GM23338 (cell line): ENCODE measurements around the gene CPE. TPM values are rescaled to one million over a fixed set of nuclear protein-coding genes. Genes with fewer than 3 reads are reported as not detected.

ENCODE experiments used
- ATAC-seq: fragments of 200-7000 bp; cut with Tn5 transposase; 3 replicates; pipeline ENCODE4 v1.9.1; 2020
- DNase-seq: peaks from one replicate; pipeline ENCODE4 v3.0.0-alpha.2; 2015; ENCODE audit warnings: low spot score
- H2AFZ ChIP-seq: fragments of 200-600 bp; sonication (generic); 2 replicates; pipeline ENCODE4 v1.8.0; 2016; ENCODE audit warnings: antibody characterized with exemption, mild to moderate bottlenecking, moderate library complexity
- H3F3A ChIP-seq: fragments of 200-600 bp; sonication (generic); replicated peaks from 2 replicates; pipeline ENCODE4 v1.8.0; 2017; ENCODE audit warnings: antibody characterized with exemption, mixed run types, low read depth
- H3K27ac ChIP-seq: fragments of 200-600 bp; sonication (generic); 2 replicates; pipeline ENCODE4 v1.6.1; 2016; ENCODE audit warnings: low read depth
- H3K27me3 ChIP-seq: fragments of 200-600 bp; sonication (generic); 2 replicates; pipeline ENCODE4 v1.8.0; 2016; ENCODE audit warnings: mild to moderate bottlenecking, mixed run types, moderate library complexity; ENCODE audit not compliant: insufficient read depth
- H3K36me3 ChIP-seq: fragments of 200-600 bp; sonication (generic); 2 replicates; pipeline ENCODE4 v1.8.0; 2016; ENCODE audit warnings: mild to moderate bottlenecking; ENCODE audit not compliant: insufficient read depth
- H3K4me1 ChIP-seq: fragments of 200-600 bp; sonication (generic); 2 replicates; pipeline ENCODE4 v1.8.0; 2016; ENCODE audit warnings: mild to moderate bottlenecking, moderate library complexity; ENCODE audit not compliant: insufficient read depth
- H3K4me2 ChIP-seq: fragments of 200-600 bp; sonication (generic); 2 replicates; pipeline ENCODE4 v1.7.1; 2017; ENCODE audit warnings: mixed run types
- H3K4me3 ChIP-seq: fragments of 200-600 bp; sonication (generic); 2 replicates; pipeline ENCODE4 v1.6.1; 2016; ENCODE audit warnings: mixed run types
- H3K79me2 ChIP-seq: fragments of 200-600 bp; sonication (generic); replicated peaks from 2 replicates; pipeline ENCODE4 v1.8.0; 2017; ENCODE audit warnings: mild to moderate bottlenecking; ENCODE audit not compliant: insufficient read depth
- H3K9me2 ChIP-seq: fragments of 200-600 bp; sonication (generic); 2 replicates; pipeline ENCODE4 v1.8.0; 2017; ENCODE audit not compliant: insufficient read depth
- H4K20me1 ChIP-seq: fragments of 200-600 bp; sonication (generic); replicated peaks from 2 replicates; pipeline ENCODE4 v1.8.0; 2017; ENCODE audit warnings: mild to moderate bottlenecking; ENCODE audit not compliant: insufficient read depth
- H3K27ac Mint-ChIP-seq: 2 replicates; pipeline ENCODE4 v1.8.0; 2020; ENCODE audit warnings: inconsistent platforms, mild to moderate bottlenecking, moderate library complexity, mixed read lengths
- H3K27me3 Mint-ChIP-seq: 3 replicates; pipeline ENCODE4 v1.8.0; 2022; ENCODE audit warnings: low read depth, mild to moderate bottlenecking, moderate library complexity, mixed read lengths, inconsistent platforms; ENCODE audit not compliant: insufficient read depth, poor library complexity
- H3K36me3 Mint-ChIP-seq: 3 replicates; pipeline ENCODE4 v1.8.0; 2021; ENCODE audit warnings: low read depth, mild to moderate bottlenecking, inconsistent platforms, moderate library complexity, mixed read lengths
- H3K4me1 Mint-ChIP-seq: 3 replicates; pipeline ENCODE4 v1.8.0; 2020; ENCODE audit warnings: mild to moderate bottlenecking, inconsistent platforms, mixed read lengths
- H3K4me3 Mint-ChIP-seq: 3 replicates; pipeline ENCODE4 v1.8.0; 2021; ENCODE audit warnings: moderate library complexity, mild to moderate bottlenecking, inconsistent platforms, mixed read lengths
- H3K9me3 Mint-ChIP-seq: 3 replicates; pipeline ENCODE4 v1.8.0; 2020; ENCODE audit warnings: moderate library complexity, mild to moderate bottlenecking, inconsistent platforms, mixed read lengths
- CREB1 ChIP-seq: fragments of 250-450 bp; sonication (Bioruptor Pico); IDR thresholded peaks from 2 replicates; pipeline ENCODE4 v1.5.0; 2020; ENCODE audit warnings: low read depth, mild to moderate bottlenecking, moderate library complexity
- CTCF ChIP-seq, 2 experiments: fragments of 200-600 bp in 1 of 2; sonication (generic) in 1 of 2; conservative IDR thresholded peaks; 2 replicates each; pipeline versions ENCODE4 v1.5.1 to v1.6.1; 2016 to 2017; ENCODE audit warnings: antibody characterized with exemption in 2 of 2, low read depth in 2 of 2, mild to moderate bottlenecking in 2 of 2, moderate library complexity in 1 of 2
- EZH2 ChIP-seq: fragments of 200-600 bp; sonication (generic); IDR thresholded peaks from one replicate; pipeline ENCODE4 v1.8.0; 2017; ENCODE audit warnings: antibody characterized with exemption, mild to moderate bottlenecking, low read depth; ENCODE audit not compliant: unreplicated experiment
- EZH2phosphoT487 ChIP-seq: fragments of 200-600 bp; sonication (generic); IDR thresholded peaks from one replicate; pipeline ENCODE4 v1.8.1; 2018; ENCODE audit warnings: antibody characterized with exemption; ENCODE audit not compliant: unreplicated experiment
- JUNB ChIP-seq: IDR thresholded peaks from one replicate; pipeline ENCODE4 v1.6.1; 2016; ENCODE audit warnings: antibody characterized with exemption; ENCODE audit not compliant: unreplicated experiment
- NANOG ChIP-seq: IDR thresholded peaks from 2 replicates; pipeline ENCODE4 v1.6.1; 2016; ENCODE audit warnings: antibody characterized with exemption, borderline replicate concordance
- POLR2AphosphoS5 ChIP-seq: IDR thresholded peaks from 2 replicates; pipeline ENCODE4 v1.6.1; 2016; ENCODE audit warnings: antibody characterized with exemption, low read depth
- STAT1 ChIP-seq: IDR thresholded peaks from one replicate; pipeline ENCODE4 v1.6.1; 2016; ENCODE audit warnings: antibody characterized with exemption; ENCODE audit not compliant: unreplicated experiment
- ZNF114 ChIP-seq: fragments of 250-450 bp; sonication (Bioruptor Pico); IDR thresholded peaks from 2 replicates; pipeline ENCODE4 v1.5.0; 2020; ENCODE audit warnings: mild to moderate bottlenecking, moderate library complexity
- ZNF331 ChIP-seq: fragments of 250-450 bp; sonication (Bioruptor Pico); IDR thresholded peaks from 2 replicates; pipeline ENCODE4 v1.5.0; 2020; ENCODE audit warnings: low read depth, mild to moderate bottlenecking, moderate library complexity
- ZNF462 ChIP-seq: fragments of 250-450 bp; sonication (Bioruptor Pico); IDR thresholded peaks from 2 replicates; pipeline ENCODE4 v1.5.0; 2020; ENCODE audit warnings: mild to moderate bottlenecking, moderate library complexity
- polyA plus RNA-seq: library from polyadenylated mRNA; unstranded; fragments of >200 nt; fragmentation: Nextera tagmentation; extraction: Ambion mirVana; gene quantifications from 2 replicates; pipeline ENCODE4 v1.2.1, GENCODE V29; 2016
- total RNA-seq: library from RNA; depleted of rRNA; stranded (reverse); fragments of >200 nt; shearing (Covaris generic); gene quantifications from 2 replicates; pipeline ENCODE4 v1.2.3, GENCODE V29; 2014
- TF ChIP-seq, protein P1 (sequence below): IDR thresholded peaks from 2 replicates; pipeline ENCODE4 v1.6.1; 2016; ENCODE audit warnings: antibody characterized with exemption
- TF ChIP-seq, protein P2 (sequence below): IDR thresholded peaks from one replicate; pipeline ENCODE4 v1.6.1; 2018; ENCODE audit warnings: antibody characterized with exemption; ENCODE audit not compliant: unreplicated experiment

CPE gene
- total and polyA plus RNA-seq, 2 experiments from 2014 or later: 10.3 to 16.5 TPM

DNA sequence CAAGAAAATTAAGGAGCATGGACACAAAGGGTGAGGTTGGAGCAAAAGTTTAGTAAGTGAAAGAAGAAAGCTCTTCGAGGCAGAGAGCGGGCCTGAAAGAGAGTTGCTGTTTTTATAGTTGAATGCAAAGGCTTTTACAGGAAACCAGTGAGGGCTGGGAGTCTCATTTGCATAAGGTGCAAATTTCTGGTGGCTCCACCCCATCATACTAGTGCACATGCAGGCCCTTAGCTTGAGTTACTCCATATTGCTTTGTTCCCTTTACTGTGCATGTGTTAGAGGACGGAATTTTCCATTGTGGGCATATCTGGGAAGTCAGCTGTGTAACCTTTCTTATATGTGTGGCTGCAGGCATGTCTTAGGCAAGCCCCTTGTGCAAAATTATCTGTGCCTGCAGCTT is 48.0 kb downstream of the CPE start:
- Histone ChIP-seq H3K4me2 (no peak overlapping the region), H3K4me1 (no peaks in the 10 kb centered on the region), H3K4me3 (no peak overlapping the region), H3K27ac (no peak overlapping the region), H2AFZ (no peak overlapping the region), H3K36me3 (peaks cover 5% of the 10 kb centered on the region), H4K20me1 (no peaks in the 10 kb centered on the region), H3K9me2 (no peaks in the 10 kb centered on the region), H3F3A (no peaks in the 10 kb centered on the region), H3K27me3 (no peaks in the 10 kb centered on the region), H3K79me2 (no peaks in the 10 kb centered on the region)
- ATAC-seq: no peak
- peaks cover 32% of the 10 kb centered on the region for H3K9me3 Mint-ChIP-seq
- TF ChIP-seq ZNF331 (CRISPR knock-in tag) (no peak), ZNF462 (no peak), EZH2 (no peak), ZNF114 (no peak), CTCF (conservative IDR thresholded peaks at IDR 0.05; ENCODE audit: low read depth in 2 of 2) (no peak), STAT1 (no peak), NANOG (no peak), JUNB (no peak), EZH2phosphoT487 (no peak), CREB1 (CRISPR knock-in tag) (no peak), POLR2AphosphoS5 (no peak)
- TF ChIP-seq, protein P1, sequence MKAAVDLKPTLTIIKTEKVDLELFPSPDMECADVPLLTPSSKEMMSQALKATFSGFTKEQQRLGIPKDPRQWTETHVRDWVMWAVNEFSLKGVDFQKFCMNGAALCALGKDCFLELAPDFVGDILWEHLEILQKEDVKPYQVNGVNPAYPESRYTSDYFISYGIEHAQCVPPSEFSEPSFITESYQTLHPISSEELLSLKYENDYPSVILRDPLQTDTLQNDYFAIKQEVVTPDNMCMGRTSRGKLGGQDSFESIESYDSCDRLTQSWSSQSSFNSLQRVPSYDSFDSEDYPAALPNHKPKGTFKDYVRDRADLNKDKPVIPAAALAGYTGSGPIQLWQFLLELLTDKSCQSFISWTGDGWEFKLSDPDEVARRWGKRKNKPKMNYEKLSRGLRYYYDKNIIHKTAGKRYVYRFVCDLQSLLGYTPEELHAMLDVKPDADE: no peak
- TF ChIP-seq, protein P2, sequence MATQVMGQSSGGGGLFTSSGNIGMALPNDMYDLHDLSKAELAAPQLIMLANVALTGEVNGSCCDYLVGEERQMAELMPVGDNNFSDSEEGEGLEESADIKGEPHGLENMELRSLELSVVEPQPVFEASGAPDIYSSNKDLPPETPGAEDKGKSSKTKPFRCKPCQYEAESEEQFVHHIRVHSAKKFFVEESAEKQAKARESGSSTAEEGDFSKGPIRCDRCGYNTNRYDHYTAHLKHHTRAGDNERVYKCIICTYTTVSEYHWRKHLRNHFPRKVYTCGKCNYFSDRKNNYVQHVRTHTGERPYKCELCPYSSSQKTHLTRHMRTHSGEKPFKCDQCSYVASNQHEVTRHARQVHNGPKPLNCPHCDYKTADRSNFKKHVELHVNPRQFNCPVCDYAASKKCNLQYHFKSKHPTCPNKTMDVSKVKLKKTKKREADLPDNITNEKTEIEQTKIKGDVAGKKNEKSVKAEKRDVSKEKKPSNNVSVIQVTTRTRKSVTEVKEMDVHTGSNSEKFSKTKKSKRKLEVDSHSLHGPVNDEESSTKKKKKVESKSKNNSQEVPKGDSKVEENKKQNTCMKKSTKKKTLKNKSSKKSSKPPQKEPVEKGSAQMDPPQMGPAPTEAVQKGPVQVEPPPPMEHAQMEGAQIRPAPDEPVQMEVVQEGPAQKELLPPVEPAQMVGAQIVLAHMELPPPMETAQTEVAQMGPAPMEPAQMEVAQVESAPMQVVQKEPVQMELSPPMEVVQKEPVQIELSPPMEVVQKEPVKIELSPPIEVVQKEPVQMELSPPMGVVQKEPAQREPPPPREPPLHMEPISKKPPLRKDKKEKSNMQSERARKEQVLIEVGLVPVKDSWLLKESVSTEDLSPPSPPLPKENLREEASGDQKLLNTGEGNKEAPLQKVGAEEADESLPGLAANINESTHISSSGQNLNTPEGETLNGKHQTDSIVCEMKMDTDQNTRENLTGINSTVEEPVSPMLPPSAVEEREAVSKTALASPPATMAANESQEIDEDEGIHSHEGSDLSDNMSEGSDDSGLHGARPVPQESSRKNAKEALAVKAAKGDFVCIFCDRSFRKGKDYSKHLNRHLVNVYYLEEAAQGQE: no peak
- no peaks in the 10 kb centered on the region for H3K4me1 Mint-ChIP-seq
- peaks cover 23% of the 10 kb centered on the region for H3K36me3 Mint-ChIP-seq
- no peak overlapping the region for H3K4me3 Mint-ChIP-seq
- peak; percentile 22 for DNase-seq
- peaks cover 1% of the 10 kb centered on the region for H3K27me3 Mint-ChIP-seq
- H3K27ac Mint-ChIP-seq: no peak overlapping the region
